ENCODE results near the gene GM2A.
"Not testable (repeated sequence)": the region's sequence is repeated elsewhere in the genome, so short reads cannot be mapped to it uniquely, and the experiment has no call there.

Gene GM2A

GRCh38 chr5:151238303-151238741 lies 14.7 kb upstream of the GM2A start:
- no peaks in the 10 kb centered on the region for H3K36me3 Mint-ChIP-seq
- peaks cover 35% of the 10 kb centered on the region for H3K4me1 Mint-ChIP-seq (ENCODE audit: low read depth)
- H3K27me3 Mint-ChIP-seq = no peaks in the 10 kb centered on the region
- no peaks in the 10 kb centered on the region for H3K9me3 Mint-ChIP-seq (ENCODE audit: low read depth)
- peak overlapping the region; percentile 66 for H3K4me3 Mint-ChIP-seq
- peak overlapping the region; percentile 50 for H3K27ac Mint-ChIP-seq

DNA sequence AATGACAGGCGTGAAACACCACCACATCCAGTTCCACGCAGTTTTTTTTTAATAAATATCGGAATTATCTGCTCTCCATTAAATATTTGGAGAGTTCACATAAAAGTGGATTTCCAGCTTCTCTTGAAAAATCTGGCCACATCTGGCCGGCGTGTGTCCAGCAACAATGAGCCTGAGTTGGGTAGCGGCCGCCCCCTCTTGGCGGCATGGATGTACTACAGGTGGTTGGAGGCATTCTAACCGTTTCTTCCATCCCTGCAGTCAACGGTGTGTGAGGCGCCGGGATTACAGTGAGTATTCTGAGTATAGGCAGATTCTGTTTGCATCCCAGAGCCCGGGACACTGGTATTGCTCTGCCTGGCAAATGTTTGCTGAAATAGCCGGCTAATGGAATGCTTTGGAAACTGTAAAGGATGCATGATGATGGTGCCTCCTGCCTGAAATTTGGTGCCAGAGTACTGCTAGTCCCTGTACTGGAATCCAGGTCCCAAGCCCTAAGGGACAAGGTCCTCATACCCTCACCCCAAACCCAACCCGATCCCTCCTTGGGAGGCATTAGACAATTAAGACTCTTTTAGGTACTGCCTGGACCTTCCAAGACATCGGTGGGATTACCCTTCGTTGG lies 13.6 kb upstream of the GM2A start:
- Mint-ChIP-seq H3K36me3 (no peaks in the 10 kb centered on the region), H3K27me3 (no peaks in the 10 kb centered on the region), H3K4me3 (peak overlapping the region; percentile 53), H3K4me1 (ENCODE audit: low read depth) (peaks cover 35% of the 10 kb centered on the region), H3K27ac (no peak overlapping the region), H3K9me3 (ENCODE audit: low read depth) (no peaks in the 10 kb centered on the region)

GRCh38 chr5:151240268-151240835 lies 12.6 kb upstream of the GM2A start:
- H3K27ac Mint-ChIP-seq; H3K9me3 Mint-ChIP-seq (ENCODE audit: low read depth); H3K36me3 Mint-ChIP-seq; H3K27me3 Mint-ChIP-seq; H3K4me3 Mint-ChIP-seq: not testable (repeated sequence)
- peaks cover 26% of the 10 kb centered on the region for H3K4me1 Mint-ChIP-seq (ENCODE audit: low read depth)

- no peaks in the 10 kb centered on the region for H3K36me3 Mint-ChIP-seq
- H3K27me3 Mint-ChIP-seq = no peaks in the 10 kb centered on the region
- peaks cover 23% of the 10 kb centered on the region for H3K4me1 Mint-ChIP-seq (ENCODE audit: low read depth)
- H3K27ac Mint-ChIP-seq = no peak overlapping the region
- H3K4me3 Mint-ChIP-seq = no peak overlapping the region
- H3K9me3 Mint-ChIP-seq (ENCODE audit: low read depth) = no peaks in the 10 kb centered on the region
These were observed 11.9 kb upstream of the GM2A start for GRCh38 chr5:151240924-151241635.

GRCh38 chr5:151243127-151243526 lies 9.9 kb upstream of the GM2A start:
- H3K27ac Mint-ChIP-seq = no peak overlapping the region

DNA sequence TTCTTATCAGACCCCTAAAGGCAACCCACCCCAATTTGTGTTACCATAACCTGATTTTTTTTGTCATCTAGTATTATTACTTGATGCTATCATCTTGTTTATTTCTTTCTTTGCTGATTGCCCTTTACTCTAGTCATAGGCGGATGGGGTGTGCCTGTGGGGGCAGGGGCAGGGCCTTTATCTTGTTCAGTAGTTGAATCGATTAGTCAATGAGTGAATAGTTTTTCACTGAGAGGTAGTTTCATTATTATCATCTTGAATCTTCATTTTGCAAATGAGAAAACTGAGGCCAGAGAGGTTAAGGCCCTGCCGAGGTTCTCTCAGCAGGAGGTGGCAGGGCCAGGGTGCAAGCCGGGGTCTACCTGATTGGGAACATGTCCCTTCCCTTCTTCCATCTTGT lies 9.4 kb upstream of the GM2A start:
- Mint-ChIP-seq H3K36me3 (no peaks in the 10 kb centered on the region), H3K4me3 (no peak overlapping the region), H3K4me1 (ENCODE audit: low read depth) (peaks cover 14% of the 10 kb centered on the region), H3K27ac (no peak overlapping the region), H3K27me3 (no peaks in the 10 kb centered on the region), H3K9me3 (ENCODE audit: low read depth) (no peaks in the 10 kb centered on the region)

More at GRCh38 chr5:151243127-151243526, 9.9 kb upstream of the GM2A start:
- Mint-ChIP-seq H3K4me3 (no peak overlapping the region), H3K4me1 (ENCODE audit: low read depth) (peaks cover 18% of the 10 kb centered on the region), H3K36me3 (no peaks in the 10 kb centered on the region), H3K27me3 (no peaks in the 10 kb centered on the region), H3K9me3 (ENCODE audit: low read depth) (no peaks in the 10 kb centered on the region)

- Mint-ChIP-seq H3K27ac (no peak overlapping the region), H3K36me3 (no peaks in the 10 kb centered on the region), H3K9me3 (ENCODE audit: low read depth) (no peaks in the 10 kb centered on the region), H3K27me3 (no peaks in the 10 kb centered on the region), H3K4me1 (ENCODE audit: low read depth) (peaks cover 9% of the 10 kb centered on the region), H3K4me3 (no peak overlapping the region)
These were observed 8.8 kb upstream of the GM2A start for GRCh38 chr5:151244206-151244605.

GRCh38 chr5:151245680-151246219 lies 7.2 kb upstream of the GM2A start:
- Mint-ChIP-seq H3K27ac (no peak overlapping the region), H3K27me3 (no peaks in the 10 kb centered on the region), H3K36me3 (no peaks in the 10 kb centered on the region), H3K4me1 (ENCODE audit: low read depth) (peaks cover 8% of the 10 kb centered on the region), H3K9me3 (ENCODE audit: low read depth) (no peaks in the 10 kb centered on the region), H3K4me3 (no peak overlapping the region)

GRCh38 chr5:151248651-151249050 lies 4.3 kb upstream of the GM2A start:
- Mint-ChIP-seq H3K4me3 (no peak overlapping the region), H3K36me3 (no peaks in the 10 kb centered on the region), H3K27me3 (no peaks in the 10 kb centered on the region), H3K27ac (no peak overlapping the region), H3K4me1 (ENCODE audit: low read depth) (peaks cover 21% of the 10 kb centered on the region), H3K9me3 (ENCODE audit: low read depth) (no peaks in the 10 kb centered on the region)

- no peak overlapping the region for H3K27ac Mint-ChIP-seq
- no peaks in the 10 kb centered on the region for H3K27me3 Mint-ChIP-seq
- H3K9me3 Mint-ChIP-seq (ENCODE audit: low read depth) = no peaks in the 10 kb centered on the region
- no peaks in the 10 kb centered on the region for H3K36me3 Mint-ChIP-seq
- H3K4me3 Mint-ChIP-seq = no peak overlapping the region
- peaks cover 20% of the 10 kb centered on the region for H3K4me1 Mint-ChIP-seq (ENCODE audit: low read depth)
These were observed 3.7 kb upstream of the GM2A start for GRCh38 chr5:151249281-151249680.

DNA sequence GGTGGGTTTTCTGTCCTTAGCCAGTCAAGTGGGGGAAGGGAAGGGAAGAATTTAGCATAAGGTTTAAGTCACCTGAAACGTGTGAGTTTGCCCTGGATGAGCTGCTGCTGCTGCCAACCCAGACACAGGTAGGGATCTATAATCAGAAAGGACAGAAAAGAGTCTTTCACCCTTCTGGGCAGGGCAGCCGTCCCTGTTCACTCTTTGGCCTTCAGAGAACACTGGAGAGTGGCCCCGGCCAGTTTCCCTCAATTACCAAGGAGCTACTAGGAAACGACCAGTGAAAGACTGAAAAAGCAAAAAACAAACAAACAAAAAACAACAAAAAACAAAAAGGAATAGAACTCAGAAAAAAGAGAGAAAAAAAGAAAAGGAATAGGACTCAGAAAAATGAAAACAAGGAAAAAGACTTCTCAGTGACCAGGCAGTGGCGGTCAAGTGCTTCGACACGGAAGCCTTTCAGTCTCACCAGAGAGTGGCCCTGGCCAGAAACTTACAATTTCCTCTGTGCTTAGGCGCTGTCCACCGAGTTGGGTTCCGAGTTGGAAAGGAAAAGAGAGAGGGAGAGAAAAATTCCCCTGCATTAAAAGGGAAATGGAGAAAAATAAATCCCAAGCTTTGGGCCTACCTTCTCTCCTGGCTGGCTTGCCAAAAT lies 2.5 kb upstream of the GM2A start:
- Mint-ChIP-seq H3K36me3 (no peaks in the 10 kb centered on the region), H3K4me3 (no peak overlapping the region), H3K27me3 (no peaks in the 10 kb centered on the region), H3K4me1 (ENCODE audit: low read depth) (peaks cover 26% of the 10 kb centered on the region), H3K9me3 (ENCODE audit: low read depth) (no peaks in the 10 kb centered on the region), H3K27ac (peak overlapping the region; percentile 50)

DNA sequence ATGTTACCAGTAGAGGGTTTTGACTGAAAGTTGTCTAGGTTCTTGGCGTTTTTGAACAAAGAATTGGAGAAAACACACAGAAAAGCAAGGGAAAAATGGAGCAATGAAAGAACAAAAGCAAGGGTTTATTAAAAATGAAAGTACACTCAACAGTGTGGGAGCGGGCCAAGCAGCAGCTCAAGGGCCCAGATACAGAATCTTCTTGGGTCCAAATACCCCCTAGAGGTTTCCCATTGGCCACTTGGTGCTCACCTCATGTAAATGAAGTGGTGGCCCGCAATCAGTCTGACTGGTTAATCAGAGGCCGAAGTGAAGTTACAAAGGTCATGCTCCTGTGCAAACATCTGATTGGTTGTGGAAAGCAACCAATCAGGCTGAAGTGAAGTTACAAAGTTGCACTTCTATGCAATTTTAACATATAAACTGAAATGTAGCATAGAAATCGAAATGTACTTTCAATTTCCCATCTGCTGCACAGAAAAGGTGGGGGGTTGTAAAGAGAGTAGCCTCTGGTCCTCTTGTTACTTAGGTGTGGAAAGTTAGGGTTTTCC lies 1.9 kb upstream of the GM2A start:
- H3K27me3 Mint-ChIP-seq = no peaks in the 10 kb centered on the region

GRCh38 chr5:151251621-151252020 lies 1.4 kb upstream of the GM2A start:
- Mint-ChIP-seq H3K36me3 (no peaks in the 10 kb centered on the region), H3K4me1 (ENCODE audit: low read depth) (peaks cover 31% of the 10 kb centered on the region), H3K27me3 (no peaks in the 10 kb centered on the region), H3K27ac (peak overlapping the region; percentile 88), H3K4me3 (peak overlapping the region; percentile 94), H3K9me3 (ENCODE audit: low read depth) (no peaks in the 10 kb centered on the region)

More for the DNA sequence above, 1.9 kb upstream of the GM2A start:
- no peaks in the 10 kb centered on the region for H3K9me3 Mint-ChIP-seq (ENCODE audit: low read depth)
- peaks cover 31% of the 10 kb centered on the region for H3K4me1 Mint-ChIP-seq (ENCODE audit: low read depth)
- H3K4me3 Mint-ChIP-seq = peak overlapping the region; percentile 48
- H3K27ac Mint-ChIP-seq = no peak overlapping the region
- H3K36me3 Mint-ChIP-seq = no peaks in the 10 kb centered on the region

GRCh38 chr5:151253605-151253950 lies 593 bp downstream of the GM2A start:
- Mint-ChIP-seq H3K27ac (peak overlapping the region; percentile 67), H3K36me3 (no peaks in the 10 kb centered on the region), H3K4me1 (ENCODE audit: low read depth) (peaks cover 31% of the 10 kb centered on the region), H3K4me3 (peak overlapping the region; percentile 94), H3K9me3 (ENCODE audit: low read depth) (no peaks in the 10 kb centered on the region), H3K27me3 (no peaks in the 10 kb centered on the region)

DNA sequence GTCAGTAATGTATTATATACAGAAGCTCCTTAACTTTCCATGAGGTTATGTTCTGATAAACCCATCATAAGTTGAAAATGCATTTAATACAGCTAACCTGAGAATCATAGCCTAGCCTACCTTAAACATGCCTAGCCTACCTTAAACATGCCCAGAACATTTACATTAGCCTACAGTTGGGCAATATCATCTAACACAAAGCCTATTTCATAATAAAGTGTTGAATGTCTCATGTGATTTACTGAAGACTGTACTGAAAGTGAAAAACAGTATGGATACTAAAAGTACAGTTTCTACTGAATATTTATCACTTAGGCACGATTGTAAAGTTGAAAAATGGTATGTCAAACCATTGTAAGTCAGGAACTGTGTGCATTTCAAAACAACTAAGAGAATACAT lies 1.6 kb downstream of the GM2A start:
- Mint-ChIP-seq H3K4me1 (ENCODE audit: low read depth) (peaks cover 31% of the 10 kb centered on the region), H3K27ac (no peak overlapping the region), H3K9me3 (ENCODE audit: low read depth) (no peaks in the 10 kb centered on the region), H3K4me3 (peak overlapping the region; percentile 6), H3K36me3 (no peaks in the 10 kb centered on the region), H3K27me3 (no peaks in the 10 kb centered on the region)
